Thoracic aorta endothelial cell (primary cell): Measurements from ENCODE around the gene BORCS5. TPM values are rescaled to one million over a fixed set of nuclear protein-coding genes. Genes with fewer than 3 reads are reported as not detected.

Source experiments
- total RNA-seq: library from RNA; depleted of rRNA; stranded (reverse); fragments of >200 nt; gene quantifications from 2 replicates; pipeline ENCODE4 v1.2.3, GENCODE V29; 2012

Gene BORCS5
- 6.5 and 9.2 TPM in 2 replicates for total RNA-seq

DNA sequence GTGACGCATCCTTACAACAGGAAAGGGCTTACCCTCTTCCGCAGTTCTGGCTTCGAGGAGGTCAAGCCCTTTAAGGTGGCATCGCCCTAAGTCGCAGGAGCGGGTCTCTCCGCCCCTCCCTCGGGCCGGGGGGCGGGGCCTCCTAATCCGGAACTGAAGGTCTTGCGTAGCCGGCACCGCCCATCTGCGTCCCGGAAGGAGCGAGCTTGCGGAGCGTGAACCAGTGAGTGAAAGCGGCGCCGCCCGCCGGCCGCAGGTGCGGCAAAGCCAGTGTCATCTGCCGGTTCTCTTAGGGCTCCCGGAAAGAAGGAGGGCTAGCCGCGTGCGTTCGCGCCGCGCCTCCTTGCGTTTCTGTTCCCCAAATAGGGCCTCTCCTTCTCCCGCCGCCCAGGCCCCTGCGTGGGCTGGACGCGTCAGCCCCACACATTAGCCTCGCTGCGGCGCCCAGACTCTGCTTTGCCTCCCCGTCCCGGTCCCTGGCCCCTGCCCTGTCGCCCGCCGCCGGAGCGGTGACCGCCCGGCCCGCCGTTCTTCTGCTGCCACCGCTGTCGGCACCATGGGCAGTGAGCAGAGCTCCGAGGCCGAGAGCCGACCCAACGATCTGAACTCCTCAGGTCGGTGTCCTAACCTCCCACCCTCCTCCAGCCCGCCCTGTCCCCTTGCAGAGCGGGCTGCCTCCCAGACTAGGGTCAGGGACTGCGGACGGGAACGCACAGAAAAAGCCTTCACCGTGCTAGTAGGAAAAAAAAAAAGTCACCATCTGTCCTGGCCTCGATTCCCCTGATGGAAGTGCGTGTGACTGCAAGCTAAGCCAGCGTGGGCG, at the start of gene BORCS5:
BORCS5 (plus strand) TSS at position 183 of the 823 bp plus-strand sequence; CDS start at position 557, 374 bp downstream.

DNA sequence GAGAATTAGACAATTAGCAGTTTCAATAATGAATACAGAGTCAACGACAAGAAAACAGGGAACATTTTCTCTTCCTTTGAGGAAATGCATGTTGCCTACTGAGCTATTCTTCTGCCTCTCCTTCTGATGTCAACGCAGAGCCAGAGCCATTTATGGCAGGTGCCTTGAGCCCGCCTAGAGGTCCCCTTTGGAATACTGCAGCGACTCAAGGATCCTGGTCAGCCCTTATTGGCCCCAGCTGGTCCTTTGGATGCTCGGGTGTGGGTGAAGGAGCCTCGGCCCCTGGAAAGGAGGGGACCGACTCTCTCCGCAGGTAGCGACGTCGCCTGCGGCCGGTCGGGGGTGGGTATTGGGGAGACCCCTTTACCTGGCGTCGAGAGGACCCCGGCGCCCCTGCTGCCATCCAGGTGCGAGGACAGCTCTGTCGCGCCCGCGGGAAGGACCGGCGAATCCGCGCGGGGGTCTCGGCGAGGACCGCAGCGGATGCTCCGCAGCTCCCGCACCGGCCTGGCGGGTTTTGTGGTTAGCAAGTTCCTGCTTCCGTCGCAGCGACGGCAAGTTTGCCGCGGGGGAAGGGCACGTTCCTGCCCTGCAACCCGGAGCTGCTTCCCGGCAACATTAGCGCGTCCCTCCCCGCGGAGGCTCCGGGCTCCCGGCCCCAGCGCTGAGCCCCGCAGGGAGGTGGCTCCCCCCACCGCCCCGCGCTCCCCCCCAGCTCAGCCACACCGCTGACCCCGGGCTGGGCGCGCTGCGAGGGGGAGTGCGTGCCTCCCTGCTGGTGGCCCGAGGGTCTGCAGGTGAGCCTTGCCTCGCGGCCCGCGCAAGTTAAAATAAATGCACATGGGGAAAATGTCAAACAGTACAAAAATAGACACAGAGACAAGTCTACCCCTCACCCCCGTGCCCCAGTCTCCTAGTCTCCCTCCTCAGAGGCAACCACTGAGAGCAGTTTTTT, 6.9 kb upstream of the BORCS5 start, which contains the start of gene MANSC1:
MANSC1 (minus strand) TSS at position 532 of the 955 bp plus-strand sequence. CDS start 6,928 bp downstream, outside the sequence.

Other genes with a start within 250 kb of the BORCS5 start
- gene LRP6, start 90.0 kb upstream of the BORCS5 start, total RNA-seq, result 41.8 and 49.1 TPM in 2 replicates
- 43.6 and 49.5 TPM in 2 replicates for gene MANSC1, start 6.8 kb upstream of the BORCS5 start, total RNA-seq
- gene DUSP16, start 205.8 kb downstream of the BORCS5 start, total RNA-seq, result 8.1 and 13.6 TPM in 2 replicates